Activated gamma-delta T cell (primary cell): ENCODE data around the gene B4GALT1.
"Not testable (repeated sequence)": the region's sequence is repeated elsewhere in the genome, so short reads cannot be mapped to it uniquely, and the experiment has no call there.

ENCODE experiments used
- DNase-seq: peaks from one replicate; lab custom pipeline; 2025; lab: John Stamatoyannopoulos, UW

The B4GALT1 gene

GRCh38 chr9:33103501-33104281, 63.4 kb downstream of the B4GALT1 start:
- DNase-seq: no peak

GRCh38 chr9:33102551-33103210, 64.5 kb downstream of the B4GALT1 start:
- no peak for DNase-seq

- no peak for DNase-seq
Measured at GRCh38 chr9:33101104-33101951, 65.8 kb downstream of the B4GALT1 start.

GRCh38 chr9:33099754-33100153, 67.4 kb downstream of the B4GALT1 start:
- DNase-seq: no peak

GRCh38 chr9:33097192-33097591, 69.9 kb downstream of the B4GALT1 start:
- no peak for DNase-seq

GRCh38 chr9:33092634-33093033, 74.5 kb downstream of the B4GALT1 start:
- DNase-seq: no peak

- DNase-seq: not testable (repeated sequence)
Measured at GRCh38 chr9:33085672-33086071, 81.5 kb downstream of the B4GALT1 start.

- no peak for DNase-seq
Measured at GRCh38 chr9:33082538-33083326, 84.4 kb downstream of the B4GALT1 start.

GRCh38 chr9:33082128-33082527, 85.0 kb downstream of the B4GALT1 start:
- no peak for DNase-seq

- no peak for DNase-seq
Measured at GRCh38 chr9:33081128-33081851, 85.8 kb downstream of the B4GALT1 start.

- no peak for DNase-seq
Measured at GRCh38 chr9:33080534-33080933, 86.6 kb downstream of the B4GALT1 start.

GRCh38 chr9:33076046-33077004, 90.8 kb downstream of the B4GALT1 start, which contains the start of gene SMU1:
TSS of gene SMU1 (minus strand) at chr9:33076674. CDS start at chr9:33076608, 66 bp downstream.
- DNase-seq: peak; percentile 76

GRCh38 chr9:33068991-33069390, 98.1 kb downstream of the B4GALT1 start:
- no peak for DNase-seq

GRCh38 chr9:33065157-33066076, 101.7 kb downstream of the B4GALT1 start:
- DNase-seq: no peak
